Heart right ventricle (tissue), 16 donors: ENCODE results near the gene COG8. TPM values are rescaled to one million over a fixed set of nuclear protein-coding genes. Genes with fewer than 3 reads are reported as not detected.
"Not testable (repeated sequence)": the region's sequence is repeated elsewhere in the genome, so short reads cannot be mapped to it uniquely, and the experiment has no call there.

ENCODE experiments used
- ATAC-seq, 8 donors: fragments of 200-7000 bp; cut with Tn5 transposase; one replicate each; pipeline ENCODE4 v1.9.1; 2020; ENCODE audit warnings: mild to moderate bottlenecking in 8 of 8, moderate library complexity in 8 of 8, moderate number of reproducible peaks in 1 of 8
- DNase-seq, 2 donors: peaks; one replicate each; pipeline ENCODE4 v3.0.0-alpha.2; 2020
- H3K27ac ChIP-seq, 10 donors: fragments of 200-600 bp; sonication (generic) in 2 of 10; one replicate each; pipeline versions ENCODE4 v1.5.0 to v1.8.0; 2020 to 2022; ENCODE audit warnings: mild to moderate bottlenecking in 3 of 10
- H3K27me3 ChIP-seq, 7 donors: fragments of 200-600 bp; one replicate each; pipeline ENCODE4 v1.8.0; 2021 to 2022; ENCODE audit warnings: mild to moderate bottlenecking in 2 of 7
- H3K36me3 ChIP-seq, 9 donors: fragments of 200-600 bp; sonication (generic) in 1 of 9; one replicate each; pipeline versions ENCODE4 v1.5.0 to v1.8.0; 2020 to 2022; ENCODE audit warnings: mild to moderate bottlenecking in 2 of 9
- H3K4me1 ChIP-seq, 9 donors: fragments of 200-600 bp; sonication (generic) in 1 of 9; one replicate each; pipeline versions ENCODE4 v1.5.0 to v1.8.0; 2020 to 2022; ENCODE audit warnings: mild to moderate bottlenecking in 4 of 9
- H3K4me3 ChIP-seq, 10 donors: fragments of 200-600 bp; sonication (generic) in 2 of 10; one replicate each; pipeline versions ENCODE4 v1.5.0 to v1.8.0; 2020 to 2022; ENCODE audit warnings: mild to moderate bottlenecking in 7 of 10, moderate library complexity in 2 of 10
- H3K9me3 ChIP-seq, 11 donors: fragments of 200-600 bp in 10 of 11; sonication (generic) in 2 of 11; one replicate each; pipeline versions ENCODE4 v1.5.0 to v1.8.0; 2013 to 2022; ENCODE audit warnings: mild to moderate bottlenecking in 2 of 11, control low read depth in 1 of 11, moderate library complexity in 1 of 11
- CTCF ChIP-seq, 9 donors: fragments of 200-600 bp; sonication (generic) in 2 of 9; IDR thresholded peaks; one replicate each; pipeline versions ENCODE4 v1.5.0 to v1.8.0; 2021 to 2022; ENCODE audit warnings: antibody characterized with exemption in 9 of 9, mild to moderate bottlenecking in 5 of 9, moderate library complexity in 1 of 9
- WGBS, 2 donors: extraction: QIAGEN DNeasy Blood & Tissue Kit; methylation state at CpG; one replicate each; pipeline ENCODE4 v1.1.7; 2013; ENCODE audit warnings: inconsistent platforms in 1 of 2; 5-methylcytosine and 5-hydroxymethylcytosine counted together
- intact Hi-C, 10 donors: fragments of 100-400 bp; cut with DNase I; formaldehyde crosslinking; loops; one replicate each; pipeline versions ENCODE4 v1.11.1 to v1.14.2; 2022
- polyA plus RNA-seq, 2 donors: library from polyadenylated mRNA; stranded (reverse); fragments of 200-250 nt; gene quantifications; one replicate each; pipeline ENCODE4 v1.2.3, GENCODE V29; 2013
- total RNA-seq, 10 donors: library from RNA; stranded (reverse); fragmentation: NEBNext Ultra II Directional in 3 of 10; extraction: Animal tissue kit (Norgen Biotek cat#: 25700) in 3 of 10; gene quantifications; one replicate each; pipeline versions ENCODE4 v1.2.1 to v1.2.4, GENCODE V29; 2021 to 2023
- donor health status: Arrhythmogenic right ventricular cardiomyopathy.
- donor health status: ischemic (EF 13 %, LVEDD 7.1; RV severe dilation, severe dysfunction).
- donor health status: healthy with polysubstance abuse.
- donor health status: DM: no; HTN: yes; CAD: no.
- donor health status: DM: no; HTN: no; CAD: no.
- donor health status: ischemic (EF 25% LVEDD 6.9; RV normal size, moderate dysfunction).
- donor health status: ischemic (EF 25% LVEDD 5.7; RV mildly dilated, moderate dysfunction).
- donor health status: healthy.
- donor health status: DM: yes; HTN: yes; CAD: no.
- donor health status: Ischemic cardiomyopathy.
- donor health status: ischemic (EF 35%, LVEDD 5.7; RV mildly dilated, moderate dysfunction).
- donor health status: nonischemic (EF 11% LVEDD 7.7; RV severe dilation, severe dysfunction).
- donor health status: DM: yes; HTN: yes; CAD: no.
- donor health status: PGD.
- donor health status: ischemic (EF 29% LVEDD 5.4; RV normal size, mild dysfunction).
- donor health status: nonischemic (EF 23%, LVEDD 6.1; RV moderate dilation, normal function).

Gene COG8
- total and polyA plus RNA-seq, 12 donors, result 15.7 to 29.1 (median 23.1) TPM

GRCh38 chr16:69366431-69366830 is 27.1 kb upstream of the COG8 start:
- Histone ChIP-seq H3K4me1 (no peaks in the 10 kb centered on the region), H3K9me3 (no peaks in the 10 kb centered on the region), H3K27ac (no peak overlapping the region), H3K4me3 (no peak overlapping the region), H3K27me3 (no peaks in the 10 kb centered on the region), H3K36me3 (peaks cover 0 to 93% (median 66%) of the 10 kb centered on the region in 9 donors)
- no peak for ATAC-seq
- WGBS, 2 donors, result 92 to 93% methylated on average over 7 of the region's 7 CpGs
- TF ChIP-seq CTCF (IDR thresholded peaks at IDR 0.05), result no peak
- DNase-seq, result no peak
- intact Hi-C loops, result no loop called here

GRCh38 chr16:69365901-69366300 is 26.5 kb upstream of the COG8 start:
- H3K36me3 ChIP-seq, result peaks cover 0 to 92% (median 61%) of the 10 kb centered on the region in 9 donors
- ATAC-seq, result no peak

GRCh38 chr16:69364088-69364487 is 24.7 kb upstream of the COG8 start:
- WGBS, 2 donors, result 86 to 91% methylated on average over 2 of the region's 2 CpGs
- no peak for TF ChIP-seq CTCF (IDR thresholded peaks at IDR 0.05)

More at GRCh38 chr16:69365901-69366300, 26.5 kb upstream of the COG8 start:
- TF ChIP-seq CTCF (IDR thresholded peaks at IDR 0.05), result no peak
- no peak for DNase-seq
- WGBS, 2 donors, result 90 to 91% methylated on average over 2 of the region's 2 CpGs
- intact Hi-C loops, result no loop called here
- H3K9me3 ChIP-seq, result no peaks in the 10 kb centered on the region
- H3K4me3 ChIP-seq, result no peak overlapping the region
- H3K4me1 ChIP-seq, result no peaks in the 10 kb centered on the region
- H3K27me3 ChIP-seq, result no peaks in the 10 kb centered on the region
- H3K27ac ChIP-seq, result no peak overlapping the region

GRCh38 chr16:69363281-69363717 is 23.9 kb upstream of the COG8 start:
- 93 to 97% methylated on average over 5 of the region's 5 CpGs for WGBS, 2 donors
- no peak for TF ChIP-seq CTCF (IDR thresholded peaks at IDR 0.05)
- no peaks in the 10 kb centered on the region for H3K9me3 ChIP-seq
- H3K27me3 ChIP-seq, result no peaks in the 10 kb centered on the region
- DNase-seq, result no peak
- no peak for ATAC-seq
- peaks cover 0 to 79% (median 39%) of the 10 kb centered on the region in 9 donors for H3K36me3 ChIP-seq
- H3K27ac ChIP-seq, result no peak overlapping the region
- H3K4me1 ChIP-seq, result no peaks in the 10 kb centered on the region
- intact Hi-C loops, result no loop called here
- H3K4me3 ChIP-seq, result no peak overlapping the region

More at GRCh38 chr16:69364088-69364487, 24.7 kb upstream of the COG8 start:
- ATAC-seq (no peak), DNase-seq (no peak)
- Histone ChIP-seq H3K4me1 (no peaks in the 10 kb centered on the region), H3K36me3 (peaks cover 0 to 86% (median 44%) of the 10 kb centered on the region in 9 donors), H3K27me3 (no peaks in the 10 kb centered on the region), H3K9me3 (no peaks in the 10 kb centered on the region), H3K27ac (no peak overlapping the region), H3K4me3 (no peak overlapping the region)
- intact Hi-C loops, result no loop called here

- peaks cover 0 to 70% (median 21%) of the 10 kb centered on the region in 9 donors for H3K36me3 ChIP-seq
- peaks cover 0 to 12% (median 0%) of the 10 kb centered on the region in 9 donors for H3K4me1 ChIP-seq
- 98% methylated on average over 9 of the region's 9 CpGs for WGBS, 2 donors
- H3K4me3 ChIP-seq, H3K27ac ChIP-seq, ATAC-seq, intact Hi-C loops, H3K9me3 ChIP-seq, DNase-seq, H3K27me3 ChIP-seq: not testable (repeated sequence)
Measured at GRCh38 chr16:69360070-69360469, 20.7 kb upstream of the COG8 start.
